ENCODE results near the gene DYNLRB1. TPM values are rescaled to one million over a fixed set of nuclear protein-coding genes. Genes with fewer than 3 reads are reported as not detected.

DYNLRB1 gene
- total and polyA plus RNA-seq, 12 donors = 132 to 408 (median 152) TPM

DNA sequence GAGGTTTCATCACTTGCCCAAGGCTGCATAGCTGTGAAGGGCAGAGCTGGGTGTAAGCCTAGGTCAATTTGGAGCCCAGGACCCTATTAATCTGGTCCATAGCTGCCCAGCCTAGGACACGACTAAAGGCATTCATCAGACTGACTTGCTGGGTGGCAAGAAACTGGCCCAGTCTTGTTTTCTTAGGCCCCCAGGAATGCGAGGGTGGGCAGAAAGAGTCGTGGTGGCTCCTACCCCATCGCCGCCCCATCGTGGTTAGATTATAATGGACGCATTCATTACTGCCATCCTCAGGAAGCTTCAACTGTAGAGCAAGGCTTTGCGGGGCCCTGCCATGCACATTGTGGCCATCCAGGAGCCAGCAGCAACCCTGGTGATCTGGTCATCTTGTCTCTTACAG lies 16.1 kb downstream of the DYNLRB1 start:
- Histone ChIP-seq H3K9me3 (no peaks in the 10 kb centered on the region), H3K36me3 (peaks cover 0 to 97% (median 48%) of the 10 kb centered on the region in 9 donors), H3K27ac (no peak overlapping the region), H3K4me3 (no peak overlapping the region), H3K4me1 (peaks cover 0 to 45% (median 17%) of the 10 kb centered on the region in 9 donors), H3K27me3 (no peaks in the 10 kb centered on the region)
- TF ChIP-seq, protein P1, sequence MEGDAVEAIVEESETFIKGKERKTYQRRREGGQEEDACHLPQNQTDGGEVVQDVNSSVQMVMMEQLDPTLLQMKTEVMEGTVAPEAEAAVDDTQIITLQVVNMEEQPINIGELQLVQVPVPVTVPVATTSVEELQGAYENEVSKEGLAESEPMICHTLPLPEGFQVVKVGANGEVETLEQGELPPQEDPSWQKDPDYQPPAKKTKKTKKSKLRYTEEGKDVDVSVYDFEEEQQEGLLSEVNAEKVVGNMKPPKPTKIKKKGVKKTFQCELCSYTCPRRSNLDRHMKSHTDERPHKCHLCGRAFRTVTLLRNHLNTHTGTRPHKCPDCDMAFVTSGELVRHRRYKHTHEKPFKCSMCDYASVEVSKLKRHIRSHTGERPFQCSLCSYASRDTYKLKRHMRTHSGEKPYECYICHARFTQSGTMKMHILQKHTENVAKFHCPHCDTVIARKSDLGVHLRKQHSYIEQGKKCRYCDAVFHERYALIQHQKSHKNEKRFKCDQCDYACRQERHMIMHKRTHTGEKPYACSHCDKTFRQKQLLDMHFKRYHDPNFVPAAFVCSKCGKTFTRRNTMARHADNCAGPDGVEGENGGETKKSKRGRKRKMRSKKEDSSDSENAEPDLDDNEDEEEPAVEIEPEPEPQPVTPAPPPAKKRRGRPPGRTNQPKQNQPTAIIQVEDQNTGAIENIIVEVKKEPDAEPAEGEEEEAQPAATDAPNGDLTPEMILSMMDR (IDR thresholded peaks at IDR 0.05) = no peak
- intact Hi-C loops (cut with DNase I) = loop anchor here in 2 of 10 donors (10.0 kb wide), 2 partner anchors 172 to 222 kb away; partner anchors contain the start of gene TP53INP2 (in 1 of the 2)
- DNase-seq (no peak), ATAC-seq (no peak)
- WGBS, 2 donors = 82 to 86% methylated on average over 8 of the region's 8 CpGs

DNA sequence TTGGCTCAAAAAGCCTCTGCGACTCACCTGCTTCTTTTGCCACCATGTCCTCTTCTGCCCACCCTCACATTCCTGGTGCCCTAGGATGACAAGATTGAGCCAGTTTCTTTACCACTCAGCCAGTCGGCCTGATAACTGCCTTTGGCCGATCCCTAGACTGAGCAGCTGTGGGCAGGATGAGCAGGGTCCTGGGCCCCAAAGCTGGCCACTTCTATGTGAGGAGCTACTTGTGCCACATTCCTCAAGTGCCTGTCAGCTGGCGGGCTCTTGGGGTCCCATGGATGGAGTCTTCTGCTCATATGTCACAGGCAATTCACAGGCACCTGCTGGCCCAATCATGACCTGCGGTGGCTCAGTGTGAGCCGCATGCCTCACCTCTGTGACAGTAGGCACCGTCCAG lies 16.5 kb downstream of the DYNLRB1 start:
- ATAC-seq = no peak
- Histone ChIP-seq H3K36me3 (peaks cover 0 to 97% (median 46%) of the 10 kb centered on the region in 9 donors), H3K27me3 (no peaks in the 10 kb centered on the region), H3K9me3 (no peaks in the 10 kb centered on the region), H3K27ac (no peak overlapping the region), H3K4me1 (peaks cover 0 to 41% (median 17%) of the 10 kb centered on the region in 9 donors), H3K4me3 (no peak overlapping the region)
- TF ChIP-seq, protein P1 (IDR thresholded peaks at IDR 0.05) = no peak
- no peak for DNase-seq
- intact Hi-C loops (cut with DNase I) = loop anchor here in 2 of 10 donors (10.0 kb wide), 2 partner anchors 172 to 222 kb away; partner anchors contain the start of gene TP53INP2 (in 1 of the 2)
- WGBS, 2 donors = 90 to 91% methylated on average over 7 of the region's 7 CpGs

DNA sequence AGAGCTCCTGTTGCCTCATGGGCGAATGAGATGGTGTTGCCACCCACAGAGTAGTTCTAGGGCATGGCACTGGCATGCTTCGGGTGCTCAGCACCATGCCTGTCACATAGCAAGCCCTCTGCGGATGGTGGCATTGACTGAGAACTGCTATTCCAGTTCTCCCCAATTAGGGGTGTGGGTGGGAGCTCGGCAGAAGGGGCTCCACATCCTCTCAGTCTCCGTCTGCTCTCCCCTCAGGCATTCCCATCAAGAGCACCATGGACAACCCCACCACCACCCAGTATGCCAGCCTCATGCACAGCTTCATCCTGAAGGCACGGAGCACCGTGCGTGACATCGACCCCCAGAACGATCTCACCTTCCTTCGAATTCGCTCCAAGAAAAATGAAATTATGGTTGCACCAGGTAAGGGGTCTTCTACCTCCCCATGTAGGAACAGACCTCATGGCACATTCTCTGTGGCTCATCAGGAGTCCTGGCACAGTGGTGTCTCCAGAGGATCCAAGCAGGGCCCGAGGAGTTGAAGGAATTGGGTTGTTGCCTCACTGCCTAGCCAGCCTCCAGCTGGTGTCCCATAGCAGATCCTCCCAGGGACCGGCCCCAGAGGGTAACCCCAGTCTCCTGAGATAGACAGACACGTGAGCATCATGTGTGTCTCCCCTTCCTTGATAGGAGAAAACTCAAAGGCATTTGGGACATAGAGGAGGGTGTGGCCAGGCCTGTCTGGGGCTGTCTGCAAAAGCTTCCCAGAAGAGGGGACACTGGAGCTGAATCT lies 18.4 kb downstream of the DYNLRB1 start:
- ATAC-seq (no peak), DNase-seq (no peak)
- peaks cover 0 to 32% (median 12%) of the 10 kb centered on the region in 9 donors for H3K4me1 ChIP-seq
- intact Hi-C loops (cut with DNase I) = loop anchor here in 7 of 10 donors (5.0 to 10.0 kb wide), 3 partner anchors 170 to 220 kb away; partner anchors contain the start of gene TP53INP2 (in 1 of the 7)
- WGBS, 2 donors = 88 to 91% methylated on average over 15 of the region's 15 CpGs
- no peak overlapping the region for H3K27ac ChIP-seq
- H3K4me3 ChIP-seq = no peak overlapping the region
- TF ChIP-seq, protein P1 (IDR thresholded peaks at IDR 0.05) = no peak
- H3K36me3 ChIP-seq = peaks cover 0 to 100% (median 46%) of the 10 kb centered on the region in 9 donors
- no peaks in the 10 kb centered on the region for H3K9me3 ChIP-seq
- H3K27me3 ChIP-seq = no peaks in the 10 kb centered on the region

DNA sequence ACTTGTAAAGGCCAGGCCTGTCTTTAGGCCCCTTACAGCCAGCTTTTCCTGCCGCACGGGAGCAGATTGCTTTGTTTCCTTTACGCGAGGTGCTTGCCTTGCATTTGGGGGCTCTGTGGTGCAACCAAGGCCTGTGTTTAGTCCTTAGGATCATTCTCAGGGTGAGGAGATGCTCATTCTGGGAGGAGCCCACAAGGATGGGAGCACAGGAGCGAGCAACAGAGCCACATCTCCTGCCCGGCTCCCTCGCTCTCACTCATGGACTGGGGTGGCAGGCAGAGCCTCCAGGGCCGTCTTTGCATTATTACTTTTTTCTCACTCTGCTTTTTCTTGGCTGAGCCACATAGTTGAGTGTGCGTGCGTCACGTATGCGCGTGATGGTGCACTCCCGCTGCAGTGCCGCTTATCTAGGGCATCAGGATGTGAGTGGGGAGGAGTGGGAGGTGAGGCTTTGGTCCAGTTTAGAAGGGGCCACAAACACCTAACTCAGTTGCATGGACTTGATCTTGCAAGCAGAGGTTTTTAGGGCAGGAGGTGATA lies 19.1 kb downstream of the DYNLRB1 start:
- DNase-seq = no peak
- H3K9me3 ChIP-seq = no peaks in the 10 kb centered on the region
- H3K27me3 ChIP-seq = no peaks in the 10 kb centered on the region
- no peak overlapping the region for H3K27ac ChIP-seq
- H3K4me3 ChIP-seq = no peak overlapping the region
- TF ChIP-seq, protein P1 (IDR thresholded peaks at IDR 0.05) = no peak
- no peak for ATAC-seq
- intact Hi-C loops (cut with DNase I) = loop anchor here in 7 of 10 donors (5.0 to 10.0 kb wide), 3 partner anchors 169 to 219 kb away; partner anchors contain the start of gene TP53INP2 (in 1 of the 7)
- 94 to 95% methylated on average over 15 of the region's 15 CpGs for WGBS, 2 donors
- H3K4me1 ChIP-seq = peaks cover 0 to 24% (median 5%) of the 10 kb centered on the region in 9 donors
- peaks cover 0 to 100% (median 50%) of the 10 kb centered on the region in 9 donors for H3K36me3 ChIP-seq

Measured in heart right ventricle (tissue), 16 donors.